ENCODE measurements around the gene RHBDF2. TPM values are rescaled to one million over a fixed set of nuclear protein-coding genes. Genes with fewer than 3 reads are reported as not detected.
A peak's percentile ranks its signal among the peaks of the same experiment; 100 is the strongest.

The RHBDF2 gene
- total and polyA plus RNA-seq, 8 donors, result 7.5 to 61.7 (median 11.0) TPM

DNA sequence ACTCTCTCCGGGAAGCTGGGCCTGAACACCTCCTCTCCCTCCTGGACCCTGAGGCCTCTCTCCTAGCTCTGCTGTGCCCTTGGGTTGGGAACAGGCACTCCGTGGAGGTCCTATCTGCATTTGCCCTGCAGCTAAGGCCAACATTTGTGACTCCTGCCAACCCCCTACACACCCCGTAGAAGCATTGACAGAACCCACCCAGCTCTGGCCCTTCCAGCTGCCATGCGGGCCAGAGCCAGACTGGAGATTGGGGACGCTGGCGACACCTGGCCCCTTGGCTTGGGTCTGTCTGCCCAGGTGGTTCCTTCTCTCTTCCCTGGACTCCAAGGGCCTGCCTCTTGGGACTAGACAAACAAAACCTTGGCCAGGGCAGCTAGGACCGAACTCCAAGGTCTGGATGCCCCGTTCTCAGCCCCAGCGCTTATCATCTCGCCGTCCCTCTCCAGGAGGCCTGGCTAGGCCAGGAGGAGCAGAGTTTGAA, 644 bp upstream of the RHBDF2 start:
- H3K9me3 ChIP-seq, result no peaks in the 10 kb centered on the region
- peaks cover 0 to 3% of the 10 kb centered on the region in 2 donors for H3K27me3 ChIP-seq
- intact Hi-C loops (cut with DNase I), result no loop called here
- ATAC-seq, result no peak
- no peak for DNase-seq
- peaks cover 31 to 69% of the 10 kb centered on the region in 2 donors for H3K4me1 ChIP-seq
- H3K27ac ChIP-seq, result peak overlapping the region; percentile 79 to 87
- peak overlapping the region; percentile 73 to 80 for H3K4me3 ChIP-seq
- H3K36me3 ChIP-seq, result no peaks in the 10 kb centered on the region
- TF ChIP-seq, protein P1, sequence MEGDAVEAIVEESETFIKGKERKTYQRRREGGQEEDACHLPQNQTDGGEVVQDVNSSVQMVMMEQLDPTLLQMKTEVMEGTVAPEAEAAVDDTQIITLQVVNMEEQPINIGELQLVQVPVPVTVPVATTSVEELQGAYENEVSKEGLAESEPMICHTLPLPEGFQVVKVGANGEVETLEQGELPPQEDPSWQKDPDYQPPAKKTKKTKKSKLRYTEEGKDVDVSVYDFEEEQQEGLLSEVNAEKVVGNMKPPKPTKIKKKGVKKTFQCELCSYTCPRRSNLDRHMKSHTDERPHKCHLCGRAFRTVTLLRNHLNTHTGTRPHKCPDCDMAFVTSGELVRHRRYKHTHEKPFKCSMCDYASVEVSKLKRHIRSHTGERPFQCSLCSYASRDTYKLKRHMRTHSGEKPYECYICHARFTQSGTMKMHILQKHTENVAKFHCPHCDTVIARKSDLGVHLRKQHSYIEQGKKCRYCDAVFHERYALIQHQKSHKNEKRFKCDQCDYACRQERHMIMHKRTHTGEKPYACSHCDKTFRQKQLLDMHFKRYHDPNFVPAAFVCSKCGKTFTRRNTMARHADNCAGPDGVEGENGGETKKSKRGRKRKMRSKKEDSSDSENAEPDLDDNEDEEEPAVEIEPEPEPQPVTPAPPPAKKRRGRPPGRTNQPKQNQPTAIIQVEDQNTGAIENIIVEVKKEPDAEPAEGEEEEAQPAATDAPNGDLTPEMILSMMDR (IDR thresholded peaks at IDR 0.05), result no peak

DNA sequence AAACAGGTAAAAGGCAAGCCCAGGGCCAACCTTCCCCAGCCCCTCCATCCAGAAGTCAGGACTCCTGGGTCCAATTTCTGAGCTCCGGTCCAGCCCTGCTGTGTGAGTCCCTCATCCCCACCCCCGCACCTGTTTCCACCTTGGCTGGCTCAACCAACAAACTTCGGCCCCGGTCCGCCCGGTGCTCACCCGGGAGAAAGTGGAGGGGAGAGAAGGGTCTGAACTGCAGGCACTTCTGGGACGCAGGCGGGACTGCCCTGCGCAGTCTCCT, 541 bp downstream of the RHBDF2 start:
- Histone ChIP-seq H3K9me3 (no peaks in the 10 kb centered on the region), H3K36me3 (peaks cover 0 to 4% of the 10 kb centered on the region in 2 donors), H3K4me1 (peaks cover 31 to 72% of the 10 kb centered on the region in 2 donors), H3K4me3 (peak overlapping the region; percentile 73 to 80), H3K27me3 (no peaks in the 10 kb centered on the region), H3K27ac (peak overlapping the region; percentile 79 to 87)
- DNase-seq (no peak), ATAC-seq (peak; percentile 0)
- intact Hi-C loops (cut with DNase I), result no loop called here
- TF ChIP-seq, protein P1 (IDR thresholded peaks at IDR 0.05), result no peak

DNA sequence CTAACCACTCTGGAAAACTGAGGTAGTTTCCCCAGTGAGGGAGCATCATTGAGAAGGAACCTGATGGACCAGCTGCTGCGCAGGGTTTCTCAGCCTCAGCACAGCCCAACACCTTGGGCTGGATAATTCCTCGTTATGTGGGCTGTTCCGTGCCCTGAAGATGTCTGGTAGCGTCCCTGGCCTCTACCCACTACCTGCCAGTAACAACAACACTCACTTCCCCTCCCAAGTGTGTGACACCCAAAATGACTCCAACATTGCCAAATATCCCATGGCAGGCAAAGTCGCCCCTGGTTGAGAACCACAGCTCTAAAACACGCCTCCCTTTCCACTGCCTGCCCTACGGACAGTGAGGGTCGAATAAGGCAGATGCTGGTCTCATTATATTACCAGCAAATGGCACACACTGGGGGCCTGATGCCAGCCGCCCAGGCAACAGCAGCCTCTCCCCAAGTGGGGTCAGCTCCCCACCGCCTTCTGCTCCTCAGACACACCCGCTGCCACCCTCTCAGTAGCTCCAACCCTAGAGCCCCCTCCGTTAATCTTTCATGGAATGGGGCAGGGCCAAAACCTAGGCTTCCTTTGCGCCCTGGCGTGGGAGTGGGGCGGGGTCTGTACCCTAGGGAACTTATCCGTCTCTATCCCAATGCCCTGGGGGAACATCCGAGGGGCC, 1.0 kb downstream of the RHBDF2 start:
- TF ChIP-seq, protein P1 (IDR thresholded peaks at IDR 0.05), result no peak
- ATAC-seq (no peak), DNase-seq (no peak)
- peak overlapping the region; percentile 79 to 87 for H3K27ac ChIP-seq
- peak overlapping the region; percentile 73 to 80 for H3K4me3 ChIP-seq
- H3K27me3 ChIP-seq, result no peaks in the 10 kb centered on the region
- H3K9me3 ChIP-seq, result no peaks in the 10 kb centered on the region
- intact Hi-C loops (cut with DNase I), result no loop called here
- peaks cover 0 to 7% of the 10 kb centered on the region in 2 donors for H3K36me3 ChIP-seq
- H3K4me1 ChIP-seq, result peaks cover 31 to 77% of the 10 kb centered on the region in 2 donors

GRCh38 chr17:76499267-76499667, 2.0 kb downstream of the RHBDF2 start:
- Histone ChIP-seq H3K36me3 (peaks cover 0 to 15% of the 10 kb centered on the region in 2 donors), H3K4me3 (peak overlapping the region in 1 of 2 donors; percentile 80), H3K27ac (peak overlapping the region; percentile 79 to 87), H3K4me1 (peaks cover 31 to 84% of the 10 kb centered on the region in 2 donors), H3K27me3 (no peaks in the 10 kb centered on the region), H3K9me3 (no peaks in the 10 kb centered on the region)
- DNase-seq (no peak), ATAC-seq (no peak)
- TF ChIP-seq, protein P1 (IDR thresholded peaks at IDR 0.05), result no peak
- intact Hi-C loops (cut with DNase I), result no loop called here

DNA sequence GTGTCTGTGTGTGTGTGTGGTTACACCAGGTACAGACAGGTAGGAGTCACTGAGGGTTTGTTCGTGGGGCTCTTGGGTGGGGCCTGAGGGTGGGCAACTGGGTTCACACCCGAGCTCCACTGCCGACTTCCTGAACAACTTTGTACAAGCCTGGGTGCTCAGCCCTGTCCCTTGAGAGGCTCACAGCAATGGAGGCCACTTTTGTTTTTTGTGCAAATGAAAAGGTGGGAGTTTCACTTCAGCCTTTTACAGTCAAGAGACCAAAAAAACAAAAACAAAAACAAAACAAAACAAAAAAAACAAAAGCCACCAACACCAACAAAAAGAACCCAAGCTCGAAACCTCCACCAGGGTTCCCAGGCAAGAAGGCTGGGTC, 2.4 kb downstream of the RHBDF2 start:
- Histone ChIP-seq H3K9me3 (no peaks in the 10 kb centered on the region), H3K4me3 (peak overlapping the region in 1 of 2 donors; percentile 80), H3K36me3 (peaks cover 0 to 15% of the 10 kb centered on the region in 2 donors), H3K4me1 (peaks cover 35 to 84% of the 10 kb centered on the region in 2 donors), H3K27ac (peak overlapping the region in 1 of 2 donors; percentile 87), H3K27me3 (no peaks in the 10 kb centered on the region)
- TF ChIP-seq, protein P1 (IDR thresholded peaks at IDR 0.05), result no peak
- no peak for ATAC-seq
- no peak for DNase-seq
- intact Hi-C loops (cut with DNase I), result no loop called here
